NT2/D1 (cell line): ENCODE data around the gene DIABLO.

Experiments used
- SUZ12 ChIP-seq: IDR thresholded peaks from 2 replicates; pipeline ENCODE4 v1.6.1; 2011; ENCODE audit not compliant: insufficient read length, insufficient read depth; ENCODE audit errors: extremely low read depth
- YY1 ChIP-seq: IDR thresholded peaks from 2 replicates; pipeline ENCODE4 v1.6.1; 2011; ENCODE audit not compliant: insufficient read length, insufficient read depth
- ZNF274 ChIP-seq: IDR thresholded peaks from 2 replicates; pipeline ENCODE4 v1.6.1; 2011; ENCODE audit warnings: mild to moderate bottlenecking, low read depth, low read length

- no peak for TF ChIP-seq ZNF274
- TF ChIP-seq YY1 = no peak
- no peak for TF ChIP-seq SUZ12
Observed at GRCh38 chr12:122195405-122195804, 30.4 kb downstream of the DIABLO start.
